Effector CD4-positive, alpha-beta T cell (primary cell): ENCODE data around the gene SV2B.

Experiments
- DNase-seq: peaks from one replicate; pipeline ENCODE4 v3.0.0-alpha.2; 2020

Gene SV2B

DNA sequence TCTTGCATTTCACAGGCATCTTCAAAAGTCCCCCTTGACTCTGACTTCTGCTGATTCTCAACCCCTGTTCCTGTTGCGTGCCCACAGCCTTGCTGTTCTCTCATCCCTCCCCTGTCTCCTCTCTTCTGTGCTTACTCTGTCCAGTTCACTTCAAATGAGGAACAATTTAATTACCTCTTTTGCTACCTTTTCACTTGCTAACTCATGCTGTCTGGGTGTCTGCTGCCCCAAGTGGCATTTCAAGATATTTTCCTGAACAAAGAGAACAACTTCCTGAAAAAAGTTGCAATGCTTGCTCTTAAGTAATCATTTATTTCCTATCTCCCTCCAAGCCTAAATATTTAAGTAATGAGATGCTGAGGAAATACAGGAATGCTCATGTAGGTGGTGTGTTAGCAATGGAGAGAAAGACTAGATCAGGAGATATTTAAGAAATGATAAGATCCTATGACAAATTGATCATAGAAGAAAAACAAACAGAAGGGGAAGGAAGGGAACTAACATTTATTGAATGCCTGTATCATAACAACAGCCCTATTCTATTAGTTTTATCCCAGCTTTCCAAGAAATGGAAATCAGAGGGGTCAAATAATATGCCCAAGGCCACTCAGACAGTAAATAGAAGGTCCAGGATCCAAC lies 42.2 kb downstream of the SV2B start:
- DNase-seq, result no peak

GRCh38 chr15:91142946-91143345 lies 42.9 kb downstream of the SV2B start:
- DNase-seq, result no peak

- no peak for DNase-seq
Observed at GRCh38 chr15:91146728-91147127, 46.7 kb downstream of the SV2B start.

DNA sequence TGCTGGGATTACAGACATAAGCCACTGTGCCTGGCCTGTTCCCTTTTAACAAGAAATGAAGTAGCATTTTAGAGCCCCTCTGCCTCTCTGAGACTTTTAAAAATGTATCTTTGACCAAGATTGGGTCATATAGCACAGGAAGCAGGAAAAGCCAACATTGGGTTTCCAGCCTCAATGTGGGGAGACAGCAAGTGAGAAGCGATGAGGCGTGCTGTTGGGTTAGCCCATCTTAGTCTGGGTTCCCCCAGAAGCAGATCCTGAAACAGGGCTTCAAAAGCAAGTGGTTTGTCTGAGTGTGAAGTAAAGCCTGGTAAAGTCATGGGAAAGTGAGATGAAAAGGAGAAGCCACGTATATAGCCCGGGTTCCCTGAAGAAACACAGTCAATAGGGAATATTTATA lies 48.2 kb downstream of the SV2B start:
- no peak for DNase-seq

DNA sequence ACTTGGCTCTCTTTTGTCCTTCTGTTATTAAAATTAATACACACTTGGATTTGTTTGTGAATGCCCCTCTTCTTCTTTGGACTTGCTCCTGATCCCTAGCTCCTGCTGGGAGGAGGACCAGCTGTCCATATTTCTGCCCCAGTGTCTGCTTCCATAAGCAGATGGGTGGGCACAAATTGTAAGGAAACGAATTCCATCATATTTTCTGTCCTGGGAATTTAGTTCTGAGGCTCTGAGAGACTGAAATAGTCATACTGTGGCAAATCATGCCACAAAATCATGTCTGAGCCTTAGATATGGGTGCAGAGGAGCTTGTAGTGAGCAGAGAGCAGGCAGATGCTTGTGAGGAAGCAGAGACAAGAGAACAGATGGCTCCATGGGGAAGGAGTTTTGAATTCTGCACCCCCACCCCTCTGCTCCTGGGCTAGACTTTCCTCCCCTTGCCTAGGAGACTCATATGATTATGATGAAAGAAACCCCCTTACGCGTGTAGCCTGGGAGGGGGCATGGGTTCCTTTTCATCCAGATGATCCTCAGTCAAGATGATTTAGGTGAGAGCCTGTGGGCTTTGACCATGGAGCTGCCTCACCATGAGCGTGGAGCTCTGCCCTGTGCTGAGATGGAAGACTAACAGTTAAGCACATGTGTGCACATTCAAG lies 50.6 kb downstream of the SV2B start:
- DNase-seq, result no peak

DNA sequence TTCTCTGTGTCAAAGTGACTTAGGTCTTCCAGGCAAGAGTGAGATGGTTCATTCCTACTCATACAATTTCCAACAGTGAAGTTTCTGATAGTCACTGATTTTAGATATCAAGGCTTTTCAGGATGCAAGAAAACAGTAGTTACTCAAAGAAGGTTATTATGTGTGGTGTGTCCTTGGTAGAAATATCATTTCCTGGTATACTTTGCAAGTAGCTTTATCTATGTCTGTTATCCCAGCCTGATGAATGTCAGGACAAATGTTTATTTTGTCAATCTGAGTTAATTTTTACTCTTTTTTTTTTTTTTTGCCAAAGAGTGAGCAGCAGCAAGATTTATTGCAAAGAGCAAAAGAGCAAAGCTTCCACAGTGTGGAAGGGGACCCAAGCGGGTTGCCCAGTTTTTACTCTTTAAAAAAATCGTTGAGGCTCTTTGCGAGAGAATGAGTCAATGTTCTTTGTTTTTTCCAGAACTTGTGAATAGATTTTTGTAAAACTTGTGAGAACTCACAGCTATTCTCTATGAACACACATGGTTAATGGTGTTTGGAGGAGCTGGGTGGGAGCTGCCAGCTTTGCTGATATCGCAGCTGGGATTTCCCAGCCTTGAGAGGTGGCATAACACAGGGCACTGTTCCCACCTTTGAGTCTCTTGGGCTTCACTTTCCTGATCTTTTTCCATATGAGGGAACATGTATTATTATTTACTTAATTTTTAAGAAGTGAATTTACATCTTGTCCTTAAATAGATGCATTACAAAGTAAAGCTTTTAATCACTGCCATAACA lies 51.9 kb downstream of the SV2B start:
- no peak for DNase-seq

- no peak for DNase-seq
Observed at GRCh38 chr15:91152896-91153581, 53.0 kb downstream of the SV2B start.

GRCh38 chr15:91153954-91154353 lies 53.9 kb downstream of the SV2B start:
- DNase-seq, result no peak

GRCh38 chr15:91156175-91156726 lies 56.2 kb downstream of the SV2B start:
- DNase-seq, result no peak

DNA sequence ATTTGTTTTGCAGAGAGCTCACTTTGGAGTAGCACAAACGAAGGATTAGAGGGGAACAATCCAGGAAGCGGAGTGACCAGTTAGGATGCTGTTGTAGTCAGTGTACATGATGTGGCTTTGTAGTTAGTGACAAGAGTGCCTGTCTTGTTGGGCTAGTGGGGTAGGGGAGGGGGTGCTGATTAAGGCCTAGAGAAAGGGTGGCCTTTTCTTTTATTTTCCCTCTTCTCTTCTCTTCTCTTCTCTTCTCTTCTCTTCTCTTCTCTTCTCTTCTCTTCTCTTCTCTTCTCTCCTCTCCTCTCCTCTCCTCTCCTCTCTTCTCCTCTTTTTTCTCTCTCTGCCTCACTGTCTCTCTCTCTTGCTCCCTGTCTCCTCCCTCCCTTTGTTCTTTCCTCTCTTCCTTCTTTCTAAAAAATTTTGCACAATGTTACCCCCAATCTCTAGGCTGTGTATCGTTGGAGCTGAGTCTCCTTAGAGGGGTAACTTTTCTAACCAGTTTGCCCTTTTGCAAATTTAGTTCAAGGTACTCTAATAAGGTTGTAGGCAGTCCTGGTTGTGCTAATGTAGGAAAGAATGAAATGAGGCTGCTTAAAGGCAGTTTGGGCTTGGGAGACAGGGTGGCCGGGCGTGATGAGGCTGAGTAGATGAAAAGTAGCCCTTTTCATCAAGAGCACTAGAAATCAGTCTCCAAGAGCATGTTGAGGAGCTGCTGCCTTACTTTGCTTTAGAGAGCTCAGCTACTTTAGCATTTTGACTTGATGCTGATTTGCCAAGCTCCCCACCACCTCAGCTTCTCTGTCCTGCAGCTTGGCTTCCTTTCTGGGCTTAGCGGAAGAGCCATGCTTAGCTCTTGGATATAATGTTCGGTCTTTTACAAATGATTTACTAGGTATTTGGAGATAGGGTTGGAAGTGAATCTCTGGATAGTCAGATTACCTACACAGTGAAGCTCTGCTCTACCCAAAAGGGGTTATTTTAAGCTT lies 58.6 kb downstream of the SV2B start:
- DNase-seq, result no peak

- DNase-seq, result no peak
Observed at GRCh38 chr15:91165850-91166249, 65.8 kb downstream of the SV2B start.

DNA sequence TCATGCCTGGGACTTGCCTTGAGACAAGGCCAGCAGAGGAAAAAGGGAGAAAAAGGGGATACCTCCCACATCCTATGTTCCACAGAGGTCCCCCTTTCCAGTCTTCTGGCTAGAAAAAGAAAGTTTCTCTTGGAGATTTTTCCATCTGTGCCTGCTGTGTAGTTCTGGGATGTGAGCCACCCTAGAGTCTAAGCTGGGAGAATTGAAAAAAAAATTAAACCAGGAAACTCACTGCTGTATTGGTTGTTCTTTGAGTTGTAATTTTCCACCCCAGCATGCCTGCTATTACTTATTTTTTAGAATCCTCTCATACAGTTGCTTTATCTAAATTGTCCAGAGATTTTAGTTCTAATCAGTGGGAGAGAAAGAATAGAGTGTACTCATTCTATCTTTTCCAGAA lies 68.4 kb downstream of the SV2B start:
- no peak for DNase-seq

DNA sequence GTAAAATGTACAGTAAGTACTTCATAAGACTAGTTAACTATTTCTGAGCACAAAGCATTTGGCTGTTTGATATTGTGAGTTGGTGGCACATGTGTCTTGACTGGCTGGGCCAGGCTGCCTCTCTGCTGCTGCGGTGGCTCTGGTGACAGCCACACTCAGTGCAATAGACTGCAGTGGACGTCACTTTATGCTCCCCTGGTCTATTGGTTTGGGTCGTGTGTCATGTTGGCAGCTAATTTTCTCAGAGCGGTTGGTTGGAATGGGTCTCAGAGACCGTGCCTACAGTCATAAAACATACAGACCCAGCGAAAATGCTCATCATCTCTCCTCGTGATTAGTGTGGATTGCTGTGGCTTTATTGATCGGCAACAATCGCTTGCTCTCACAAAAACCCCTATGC lies 71.3 kb downstream of the SV2B start:
- no peak for DNase-seq

GRCh38 chr15:91182101-91182500 lies 82.0 kb downstream of the SV2B start:
- no peak for DNase-seq

DNA sequence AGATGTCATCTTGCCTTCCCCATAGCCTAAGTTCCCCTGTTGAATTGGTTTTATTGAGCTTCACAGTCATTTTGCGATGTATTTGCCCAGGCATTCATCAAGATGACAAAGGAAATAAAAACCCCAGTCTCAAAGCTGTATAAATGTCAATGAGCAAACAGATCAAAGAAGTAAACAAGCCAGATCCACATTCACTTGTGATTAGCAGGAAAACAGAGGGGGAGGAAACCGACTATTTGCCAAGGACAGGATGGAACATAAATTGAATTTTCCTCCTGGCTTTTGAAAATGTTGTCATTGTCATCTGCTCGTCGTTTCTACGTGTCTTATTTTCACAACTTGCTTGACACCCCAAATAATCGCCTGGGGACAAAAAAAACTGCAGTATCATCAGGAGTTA lies 83.5 kb downstream of the SV2B start:
- DNase-seq, result no peak

DNA sequence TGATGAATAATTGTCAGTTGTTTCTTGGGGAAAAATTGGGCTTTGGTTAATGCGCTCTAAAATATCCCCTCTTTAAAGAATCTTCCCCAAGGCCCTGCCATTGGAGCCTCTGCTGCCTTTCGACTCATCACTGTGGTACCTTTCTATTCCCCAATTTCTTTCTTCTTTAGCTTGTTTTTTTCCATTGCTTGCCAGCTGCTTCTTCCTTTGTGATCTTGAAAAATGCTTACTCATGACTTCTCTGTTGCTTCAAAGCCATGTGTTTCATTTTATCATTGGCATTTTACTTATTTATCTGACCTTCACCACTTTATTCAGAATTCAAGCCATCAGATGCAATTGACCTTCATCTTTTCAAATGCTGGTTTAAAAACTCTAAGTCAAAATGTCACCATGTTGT lies 84.4 kb downstream of the SV2B start:
- DNase-seq, result no peak

GRCh38 chr15:91186904-91187656 lies 87.0 kb downstream of the SV2B start:
- no peak for DNase-seq

DNA sequence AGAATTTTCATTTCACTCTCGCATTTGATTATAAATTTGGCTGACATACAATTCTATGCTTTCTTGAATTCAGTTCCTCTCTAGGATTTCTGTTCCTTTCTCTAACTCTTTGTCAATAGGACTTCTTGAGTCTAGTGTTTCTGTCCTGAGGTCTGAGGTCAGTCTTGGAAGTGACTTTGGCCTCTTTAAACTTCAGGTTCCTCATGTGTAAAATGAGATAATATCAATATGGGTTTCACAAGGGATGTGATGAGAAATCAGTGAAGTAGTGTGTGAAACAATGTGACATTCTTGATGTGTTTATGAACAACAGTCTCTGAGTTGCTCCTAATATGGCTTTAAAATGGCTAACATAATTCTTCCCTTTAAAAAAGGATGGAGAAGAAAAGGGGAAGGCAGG lies 92.2 kb downstream of the SV2B start:
- no peak for DNase-seq

GRCh38 chr15:91192690-91193377 lies 92.8 kb downstream of the SV2B start:
- DNase-seq, result no peak

- no peak for DNase-seq
Observed at GRCh38 chr15:91193378-91193720, 93.3 kb downstream of the SV2B start.

GRCh38 chr15:91196127-91196526 lies 96.1 kb downstream of the SV2B start:
- DNase-seq, result no peak
